Chondrocyte (in vitro differentiated cells): ENCODE results near the gene IRF2BPL. TPM values are rescaled to one million over a fixed set of nuclear protein-coding genes. Genes with fewer than 3 reads are reported as not detected.
A peak's percentile ranks its signal among the peaks of the same experiment; 100 is the strongest.

Experiments used
- DNase-seq: peaks from one replicate; pipeline ENCODE4 v3.0.0; 2021; ENCODE audit warnings: mixed read lengths, low spot score
- H3K27ac Mint-ChIP-seq: one replicate; pipeline ENCODE4 v1.8.0; 2021; ENCODE audit warnings: mild to moderate bottlenecking, moderate library complexity, mixed read lengths; ENCODE audit not compliant: unreplicated experiment
- H3K27me3 Mint-ChIP-seq: 2 replicates; pipeline ENCODE4 v1.8.0; 2021; ENCODE audit warnings: low read depth, mixed read lengths
- H3K36me3 Mint-ChIP-seq: 2 replicates; pipeline ENCODE4 v1.8.0; 2021; ENCODE audit warnings: low read depth, mixed read lengths
- H3K4me1 Mint-ChIP-seq: 2 replicates; pipeline ENCODE4 v1.8.0; 2021; ENCODE audit warnings: low read depth, mild to moderate bottlenecking, mixed read lengths
- H3K4me3 Mint-ChIP-seq: one replicate; pipeline ENCODE4 v1.8.0; 2021; ENCODE audit warnings: mild to moderate bottlenecking, moderate library complexity, mixed read lengths; ENCODE audit not compliant: unreplicated experiment
- H3K9me3 Mint-ChIP-seq: 2 replicates; pipeline ENCODE4 v1.8.0; 2021; ENCODE audit warnings: low read depth, mixed read lengths
- total RNA-seq: library from RNA; stranded (reverse); gene quantifications from 3 replicates; pipeline ENCODE4 v1.2.1, GENCODE V29; 2021
- TF ChIP-seq, protein P1 (sequence below): fragments of 200-600 bp; sonication (generic); IDR thresholded peaks from 2 replicates; pipeline ENCODE4 v1.5.0; 2021; ENCODE audit warnings: antibody characterized with exemption, mild to moderate bottlenecking, moderate library complexity

IRF2BPL gene
- total RNA-seq, 1 donor from 2014 or later, result 56.0 TPM

DNA sequence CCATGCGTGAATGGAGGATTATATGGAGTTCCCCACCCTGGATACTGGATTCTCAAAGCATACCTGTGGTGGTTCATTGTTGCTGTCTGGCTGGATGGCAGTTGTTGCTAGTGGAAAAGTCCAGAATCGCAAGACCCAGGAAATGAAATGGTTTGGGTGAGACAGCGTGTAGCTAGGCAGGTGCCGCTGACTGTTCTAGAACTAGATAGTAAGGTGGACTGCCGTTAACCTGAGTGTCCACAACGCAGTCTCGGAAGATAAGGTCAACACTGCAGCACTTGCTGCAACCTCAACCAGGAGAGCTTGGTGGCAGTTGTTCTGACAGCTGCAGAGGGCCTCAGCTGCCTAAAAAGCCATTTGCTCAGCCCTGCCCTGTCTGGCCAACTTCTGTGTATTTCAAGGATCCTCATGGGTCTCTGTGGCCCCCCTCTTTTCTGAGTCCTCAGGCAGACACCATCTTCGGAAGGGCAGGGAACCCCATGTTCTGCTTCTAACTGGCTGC is 15.5 kb upstream of the IRF2BPL start:
- H3K36me3 Mint-ChIP-seq, result no peaks in the 10 kb centered on the region
- H3K27me3 Mint-ChIP-seq, result no peaks in the 10 kb centered on the region
- no peak overlapping the region for H3K4me3 Mint-ChIP-seq
- peaks cover 78% of the 10 kb centered on the region for H3K4me1 Mint-ChIP-seq
- no peak for DNase-seq
- H3K27ac Mint-ChIP-seq, result peak overlapping the region; percentile 100
- TF ChIP-seq, protein P1, sequence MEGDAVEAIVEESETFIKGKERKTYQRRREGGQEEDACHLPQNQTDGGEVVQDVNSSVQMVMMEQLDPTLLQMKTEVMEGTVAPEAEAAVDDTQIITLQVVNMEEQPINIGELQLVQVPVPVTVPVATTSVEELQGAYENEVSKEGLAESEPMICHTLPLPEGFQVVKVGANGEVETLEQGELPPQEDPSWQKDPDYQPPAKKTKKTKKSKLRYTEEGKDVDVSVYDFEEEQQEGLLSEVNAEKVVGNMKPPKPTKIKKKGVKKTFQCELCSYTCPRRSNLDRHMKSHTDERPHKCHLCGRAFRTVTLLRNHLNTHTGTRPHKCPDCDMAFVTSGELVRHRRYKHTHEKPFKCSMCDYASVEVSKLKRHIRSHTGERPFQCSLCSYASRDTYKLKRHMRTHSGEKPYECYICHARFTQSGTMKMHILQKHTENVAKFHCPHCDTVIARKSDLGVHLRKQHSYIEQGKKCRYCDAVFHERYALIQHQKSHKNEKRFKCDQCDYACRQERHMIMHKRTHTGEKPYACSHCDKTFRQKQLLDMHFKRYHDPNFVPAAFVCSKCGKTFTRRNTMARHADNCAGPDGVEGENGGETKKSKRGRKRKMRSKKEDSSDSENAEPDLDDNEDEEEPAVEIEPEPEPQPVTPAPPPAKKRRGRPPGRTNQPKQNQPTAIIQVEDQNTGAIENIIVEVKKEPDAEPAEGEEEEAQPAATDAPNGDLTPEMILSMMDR, result no peak
- H3K9me3 Mint-ChIP-seq, result no peaks in the 10 kb centered on the region

DNA sequence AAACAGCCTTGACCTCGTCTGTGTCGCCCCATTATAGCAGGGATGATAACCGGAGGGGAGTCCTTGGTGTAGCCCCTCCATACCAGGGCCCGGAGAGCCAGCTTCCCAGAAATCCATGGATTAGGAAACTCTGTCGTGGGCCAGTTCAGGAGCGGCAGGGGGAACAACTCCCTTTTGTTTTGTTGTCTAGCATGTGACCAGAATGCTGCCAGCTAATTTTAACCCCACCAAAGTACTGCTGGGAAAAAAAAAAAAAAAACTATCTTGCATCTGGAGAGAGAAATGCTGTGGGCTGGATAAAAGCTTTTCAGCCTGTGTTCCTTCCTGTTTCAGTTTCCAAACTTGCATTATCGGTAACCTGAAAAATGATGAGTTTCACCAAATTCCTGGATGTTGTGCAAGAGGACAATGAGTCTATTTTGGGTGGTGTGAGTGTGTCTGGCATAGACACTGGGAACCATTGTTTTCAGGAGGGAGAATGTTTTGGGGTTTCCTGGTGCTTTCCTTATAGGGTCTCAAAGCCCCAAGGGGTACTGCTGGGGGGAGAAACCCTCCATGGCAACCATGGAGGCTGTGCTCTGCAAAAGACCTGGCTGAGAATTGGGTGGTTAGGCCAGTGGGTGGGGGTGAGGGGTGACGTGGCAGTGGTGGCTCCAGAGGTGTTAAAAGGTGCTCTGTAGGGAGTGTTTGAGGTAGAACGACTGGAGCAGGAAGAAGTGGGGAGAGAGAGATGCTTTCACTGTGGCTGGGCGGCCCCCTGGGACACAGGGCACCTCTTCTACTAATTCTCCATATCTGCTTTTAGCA is 14.9 kb upstream of the IRF2BPL start:
- no peak for DNase-seq
- Mint-ChIP-seq H3K4me1 (peaks cover 85% of the 10 kb centered on the region), H3K27ac (peak overlapping the region; percentile 100), H3K9me3 (no peaks in the 10 kb centered on the region), H3K4me3 (peak overlapping the region; percentile 26), H3K36me3 (no peaks in the 10 kb centered on the region), H3K27me3 (no peaks in the 10 kb centered on the region)
- TF ChIP-seq, protein P1, result no peak

DNA sequence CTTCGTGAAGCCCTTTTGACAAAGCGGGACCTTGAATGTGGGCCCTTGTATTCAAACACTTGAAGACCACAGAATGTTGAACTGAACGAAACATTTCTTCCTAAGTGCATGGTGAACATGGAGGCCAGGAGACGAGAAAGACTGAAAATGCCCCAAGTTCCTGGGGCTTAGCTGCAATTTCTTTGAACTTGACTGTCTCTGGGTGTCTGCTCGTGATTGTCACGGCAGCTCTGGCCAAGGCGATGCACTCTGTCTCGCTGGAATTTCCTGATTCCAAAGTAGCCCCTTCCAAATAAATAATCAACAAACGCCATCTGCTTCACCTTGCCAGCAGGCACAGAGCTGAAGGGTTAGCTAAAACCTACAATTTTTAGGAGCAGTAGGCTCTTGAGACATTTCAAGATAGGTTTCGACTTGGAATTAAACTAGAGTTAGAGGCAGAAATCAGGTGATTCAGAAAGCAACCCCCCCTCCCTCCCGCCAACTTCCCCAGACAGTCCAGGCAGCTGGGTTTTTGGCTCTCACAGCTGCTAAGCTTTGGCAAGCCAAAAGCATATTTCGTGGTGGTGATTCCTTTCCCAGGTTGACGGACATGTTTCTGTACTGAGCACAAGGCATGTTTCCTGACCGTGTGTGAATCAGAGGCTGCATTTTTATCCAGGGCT is 13.5 kb upstream of the IRF2BPL start:
- Mint-ChIP-seq H3K4me3 (peak overlapping the region; percentile 64), H3K9me3 (no peaks in the 10 kb centered on the region), H3K27me3 (no peaks in the 10 kb centered on the region), H3K4me1 (peaks cover 96% of the 10 kb centered on the region), H3K27ac (peak overlapping the region; percentile 100), H3K36me3 (no peaks in the 10 kb centered on the region)
- TF ChIP-seq, protein P1, result no peak
- DNase-seq, result no peak

DNA sequence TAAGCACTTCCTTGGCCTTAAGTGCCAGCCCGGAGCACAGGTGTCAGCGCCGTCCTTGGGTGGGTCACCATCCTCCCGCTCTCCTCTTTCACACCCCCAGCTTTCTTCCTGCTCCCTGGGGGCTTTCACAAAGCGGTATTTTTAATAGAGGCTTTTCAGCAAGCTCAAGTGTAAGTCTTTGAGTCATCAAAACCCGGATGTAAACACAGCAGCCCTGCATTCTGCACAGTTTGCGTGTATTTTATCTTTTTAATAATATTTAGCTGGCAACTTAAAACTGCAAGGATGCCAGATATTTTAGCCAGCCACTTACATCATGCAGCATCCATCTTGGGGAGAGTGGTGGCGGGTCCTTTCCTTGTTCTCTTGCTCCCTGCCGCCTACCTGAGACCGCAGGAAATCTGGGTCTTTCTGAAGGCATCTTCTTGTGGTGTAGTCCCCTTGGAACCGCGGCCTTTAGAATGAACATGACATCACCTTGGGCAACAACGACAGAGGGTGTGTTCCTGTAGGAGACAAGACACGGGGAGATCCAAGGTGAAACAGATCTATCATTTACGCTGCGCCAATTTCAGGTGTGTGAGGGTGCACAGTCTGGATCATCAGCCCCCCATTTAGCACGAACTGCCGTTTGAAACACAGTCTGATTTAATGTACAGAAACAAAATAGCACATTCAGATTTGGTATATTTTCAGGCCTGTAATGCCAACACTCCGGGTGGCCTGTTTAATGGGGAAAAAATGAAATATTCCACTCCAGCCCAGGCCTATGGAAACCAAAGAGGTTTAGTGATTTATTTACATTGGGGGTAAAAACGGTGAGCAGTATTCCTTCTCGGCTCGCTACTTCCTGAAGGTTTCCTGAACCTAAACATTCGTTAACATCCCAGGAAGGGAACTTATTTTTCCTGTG is 12.5 kb upstream of the IRF2BPL start:
- Mint-ChIP-seq H3K27ac (peak overlapping the region; percentile 100), H3K9me3 (no peaks in the 10 kb centered on the region), H3K36me3 (no peaks in the 10 kb centered on the region), H3K4me1 (peaks cover 96% of the 10 kb centered on the region), H3K4me3 (peak overlapping the region; percentile 64), H3K27me3 (no peaks in the 10 kb centered on the region)
- TF ChIP-seq, protein P1, result peak; percentile 2
- no peak for DNase-seq
